Transverse colon (tissue), 4 donors: ENCODE measurements around the gene HCAR1.
"Not testable (repeated sequence)": the region's sequence is repeated elsewhere in the genome, so short reads cannot be mapped to it uniquely, and the experiment has no call there.

Experiments
- EP300 ChIP-seq: sonication (generic); formaldehyde crosslinking; IDR thresholded peaks from one replicate; pipeline ENCODE4 v1.6.1; 2017; ENCODE audit warnings: antibody characterized with exemption, low read depth
- POLR2A ChIP-seq: fragments of 450-650 bp; IDR thresholded peaks from one replicate; pipeline ENCODE4 v1.6.1; 2016; ENCODE audit warnings: antibody characterized with exemption, mild to moderate bottlenecking, moderate library complexity
- POLR2AphosphoS5 ChIP-seq, 3 donors: sonication (generic); formaldehyde crosslinking; IDR thresholded peaks; one replicate each; pipeline ENCODE4 v1.6.1; 2016; ENCODE audit warnings: antibody characterized with exemption in 3 of 3
- TF ChIP-seq, protein P1 (sequence below), 5 experiments: fragments of 200-600 bp in 3 of 5; fragments of 450-650 bp in 2 of 5; sonication (generic) in 3 of 5; IDR thresholded peaks; 1 replicate in 2 of 5; 2 replicates in 3 of 5; pipeline ENCODE4 v1.5.1; 2016 to 2017; ENCODE audit warnings: antibody characterized with exemption in 5 of 5, inconsistent platforms in 3 of 5, mild to moderate bottlenecking in 2 of 5, moderate library complexity in 1 of 5

DNA sequence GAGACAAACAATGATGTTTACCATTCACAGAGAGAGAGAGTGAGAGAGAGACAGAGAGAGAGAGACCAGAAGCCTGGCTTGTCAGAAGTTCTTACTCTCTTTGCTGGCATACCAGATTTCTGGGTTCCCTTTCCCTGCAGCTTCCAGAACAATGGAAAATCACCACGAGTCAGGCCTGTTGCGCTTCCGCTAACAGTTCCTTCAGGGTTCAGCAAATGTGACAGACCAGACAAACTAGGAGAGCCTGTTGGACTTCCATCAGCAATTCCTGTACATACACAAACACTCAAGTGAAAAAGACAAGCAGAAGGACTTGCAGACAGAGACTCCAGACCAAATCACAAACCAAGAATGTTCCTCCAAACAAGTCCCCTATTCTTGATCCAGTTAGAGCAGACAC, 21.4 kb downstream of the HCAR1 start:
- TF ChIP-seq, protein P1, sequence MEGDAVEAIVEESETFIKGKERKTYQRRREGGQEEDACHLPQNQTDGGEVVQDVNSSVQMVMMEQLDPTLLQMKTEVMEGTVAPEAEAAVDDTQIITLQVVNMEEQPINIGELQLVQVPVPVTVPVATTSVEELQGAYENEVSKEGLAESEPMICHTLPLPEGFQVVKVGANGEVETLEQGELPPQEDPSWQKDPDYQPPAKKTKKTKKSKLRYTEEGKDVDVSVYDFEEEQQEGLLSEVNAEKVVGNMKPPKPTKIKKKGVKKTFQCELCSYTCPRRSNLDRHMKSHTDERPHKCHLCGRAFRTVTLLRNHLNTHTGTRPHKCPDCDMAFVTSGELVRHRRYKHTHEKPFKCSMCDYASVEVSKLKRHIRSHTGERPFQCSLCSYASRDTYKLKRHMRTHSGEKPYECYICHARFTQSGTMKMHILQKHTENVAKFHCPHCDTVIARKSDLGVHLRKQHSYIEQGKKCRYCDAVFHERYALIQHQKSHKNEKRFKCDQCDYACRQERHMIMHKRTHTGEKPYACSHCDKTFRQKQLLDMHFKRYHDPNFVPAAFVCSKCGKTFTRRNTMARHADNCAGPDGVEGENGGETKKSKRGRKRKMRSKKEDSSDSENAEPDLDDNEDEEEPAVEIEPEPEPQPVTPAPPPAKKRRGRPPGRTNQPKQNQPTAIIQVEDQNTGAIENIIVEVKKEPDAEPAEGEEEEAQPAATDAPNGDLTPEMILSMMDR (IDR thresholded peaks at IDR 0.05): not testable (repeated sequence)
- not testable (repeated sequence) for TF ChIP-seq POLR2AphosphoS5 (IDR thresholded peaks at IDR 0.05); EP300; POLR2A
